GM23248 (cell line): ENCODE results near the gene C9orf43. TPM values are rescaled to one million over a fixed set of nuclear protein-coding genes. Genes with fewer than 3 reads are reported as not detected.

ENCODE experiments used
- DNase-seq: peaks from one replicate; pipeline ENCODE4 v3.0.0-alpha.2; 2015
- H2AFZ ChIP-seq: fragments of 200-600 bp; sonication (generic); 2 replicates; pipeline ENCODE4 v1.6.1; 2016; ENCODE audit warnings: antibody characterized with exemption
- H3F3A ChIP-seq: fragments of 200-600 bp; sonication (generic); 2 replicates; pipeline ENCODE4 v1.6.1; 2016; ENCODE audit warnings: mild to moderate bottlenecking, antibody characterized with exemption, mixed run types; ENCODE audit not compliant: insufficient read depth
- H3K27ac ChIP-seq: fragments of 200-600 bp; sonication (generic); 2 replicates; pipeline ENCODE4 v1.5.1; 2016; ENCODE audit warnings: mild to moderate bottlenecking
- H3K27me3 ChIP-seq: fragments of 200-600 bp; sonication (generic); replicated peaks from 2 replicates; pipeline ENCODE4 v1.6.1; 2016; ENCODE audit warnings: mild to moderate bottlenecking; ENCODE audit not compliant: insufficient read depth
- H3K36me3 ChIP-seq: fragments of 200-600 bp; sonication (generic); 2 replicates; pipeline ENCODE4 v1.6.1; 2016; ENCODE audit warnings: low read depth, mild to moderate bottlenecking
- H3K4me1 ChIP-seq: fragments of 200-600 bp; sonication (generic); 2 replicates; pipeline ENCODE4 v1.6.1; 2016; ENCODE audit warnings: mild to moderate bottlenecking; ENCODE audit not compliant: insufficient read depth
- H3K4me2 ChIP-seq: fragments of 200-600 bp; sonication (generic); one replicate; pipeline ENCODE4 v1.6.1; 2016; ENCODE audit warnings: mild to moderate bottlenecking; ENCODE audit not compliant: unreplicated experiment
- H3K4me3 ChIP-seq: fragments of 200-600 bp; sonication (generic); 2 replicates; pipeline ENCODE4 v1.5.1; 2016; ENCODE audit warnings: mild to moderate bottlenecking
- H3K79me2 ChIP-seq: fragments of 200-600 bp; sonication (generic); 2 replicates; pipeline ENCODE4 v1.6.1; 2016; ENCODE audit warnings: mild to moderate bottlenecking; ENCODE audit not compliant: insufficient read depth
- H3K9ac ChIP-seq: fragments of 200-600 bp; sonication (generic); 2 replicates; pipeline ENCODE4 v1.6.1; 2016; ENCODE audit warnings: mild to moderate bottlenecking
- H3K9me2 ChIP-seq: fragments of 200-600 bp; sonication (generic); 2 replicates; pipeline ENCODE4 v1.6.1; 2016; ENCODE audit warnings: mixed run types, mild to moderate bottlenecking, moderate library complexity; ENCODE audit not compliant: insufficient read depth
- H3K9me3 ChIP-seq: fragments of 200-600 bp; sonication (generic); one replicate; pipeline ENCODE4 v1.6.1; 2017; ENCODE audit warnings: low read depth
- H4K20me1 ChIP-seq: fragments of 200-600 bp; sonication (generic); 2 replicates; pipeline ENCODE4 v1.6.0; 2016; ENCODE audit not compliant: insufficient read depth
- EZH2 ChIP-seq: fragments of 200-600 bp; sonication (generic); IDR thresholded peaks from 2 replicates; pipeline ENCODE4 v1.6.1; 2018; ENCODE audit warnings: antibody characterized with exemption, mild to moderate bottlenecking; ENCODE audit not compliant: insufficient read depth, poor library complexity, severe bottlenecking
- EZH2phosphoT487 ChIP-seq: fragments of 200-600 bp; sonication (generic); IDR thresholded peaks from 2 replicates; pipeline ENCODE4 v1.6.1; 2018; ENCODE audit warnings: antibody characterized with exemption, moderate library complexity, mild to moderate bottlenecking, low read depth; ENCODE audit not compliant: insufficient read depth
- WGBS, 2 experiments: methylation state at CpG; one replicate each; pipeline ENCODE4 v1.1.6; 2015 to 2017; ENCODE audit warnings: low lambda C conversion rate in 2 of 2, low coverage in 1 of 2; ENCODE audit errors: missing lambda C conversion rate in 2 of 2; 5-methylcytosine and 5-hydroxymethylcytosine counted together
- in situ Hi-C: fragments of 300-500 bp; cut with MboI; formaldehyde crosslinking; loops from 2 replicates; pipeline ENCODE4 v1.15.0; 2020
- polyA plus RNA-seq: library from polyadenylated mRNA; unstranded; fragments of >200 nt; fragmentation: Nextera tagmentation; extraction: Ambion mirVana; gene quantifications from 2 replicates; pipeline ENCODE4 v1.2.1, GENCODE V29; 2016
- total RNA-seq: library from RNA; depleted of rRNA; stranded (reverse); fragments of >200 nt; shearing (Covaris generic); gene quantifications from 2 replicates; pipeline ENCODE4 v1.2.3, GENCODE V29; 2014

Gene C9orf43
- total and polyA plus RNA-seq, 2 experiments from 2014 or later: 0.59 to 0.76 TPM

- no peak overlapping the region for H3K9ac ChIP-seq
- H3K27me3 ChIP-seq: no peaks in the 10 kb centered on the region
- peaks cover 16% of the 10 kb centered on the region; the same call in 1 of the 2 replicates for H3F3A ChIP-seq
- no peak for DNase-seq
- no peak overlapping the region for H3K4me3 ChIP-seq
- no peak overlapping the region for H2AFZ ChIP-seq
- H3K79me2 ChIP-seq: peaks cover 13% of the 10 kb centered on the region
- H3K9me2 ChIP-seq: no peaks in the 10 kb centered on the region
- no peak for TF ChIP-seq EZH2
- no peak for TF ChIP-seq EZH2phosphoT487
- H3K36me3 ChIP-seq: no peaks in the 10 kb centered on the region
- peaks cover 10% of the 10 kb centered on the region for H3K4me1 ChIP-seq
- WGBS, 2 experiments: 95 to 97% methylated on average over 8 to 9 of the region's 9 CpGs
- no peaks in the 10 kb centered on the region for H3K9me3 ChIP-seq
- no peak overlapping the region for H3K27ac ChIP-seq
- H4K20me1 ChIP-seq: no peaks in the 10 kb centered on the region
- no peak overlapping the region for H3K4me2 ChIP-seq
- in situ Hi-C loops: no loop called here
Observed at GRCh38 chr9:113395000-113395861, 15.3 kb upstream of the C9orf43 start.

- Histone ChIP-seq H3K27me3 (no peaks in the 10 kb centered on the region), H3K4me1 (peaks cover 10% of the 10 kb centered on the region), H3K4me2 (no peak overlapping the region), H3K79me2 (peaks cover 20% of the 10 kb centered on the region), H4K20me1 (no peaks in the 10 kb centered on the region), H3K9me3 (no peaks in the 10 kb centered on the region), H3K9ac (no peak overlapping the region), H3F3A (peaks cover 20% of the 10 kb centered on the region; the same call in 1 of the 2 replicates), H3K4me3 (no peak overlapping the region), H2AFZ (no peak overlapping the region), H3K9me2 (no peaks in the 10 kb centered on the region), H3K36me3 (no peaks in the 10 kb centered on the region), H3K27ac (no peak overlapping the region)
- no peak for TF ChIP-seq EZH2phosphoT487
- no peak for TF ChIP-seq EZH2
- DNase-seq: no peak
- in situ Hi-C loops: no loop called here
- 90 to 96% methylated on average over 3 of the region's 3 CpGs for WGBS, 2 experiments
Observed at GRCh38 chr9:113397203-113397631, 13.3 kb upstream of the C9orf43 start.

- Histone ChIP-seq H3K9me3 (no peaks in the 10 kb centered on the region), H3K9ac (no peak overlapping the region), H3K27me3 (no peaks in the 10 kb centered on the region), H2AFZ (no peak overlapping the region), H3F3A (peaks cover 20% of the 10 kb centered on the region; the same call in 1 of the 2 replicates), H3K4me3 (no peak overlapping the region), H3K36me3 (no peaks in the 10 kb centered on the region), H3K4me2 (no peak overlapping the region), H3K9me2 (no peaks in the 10 kb centered on the region), H3K79me2 (peaks cover 20% of the 10 kb centered on the region), H3K4me1 (peaks cover 10% of the 10 kb centered on the region), H4K20me1 (no peaks in the 10 kb centered on the region), H3K27ac (no peak overlapping the region)
- in situ Hi-C loops: no loop called here
- 87 to 92% methylated on average over 5 of the region's 5 CpGs for WGBS, 2 experiments
- TF ChIP-seq EZH2 (no peak), EZH2phosphoT487 (no peak)
- DNase-seq: peak; percentile 8
Observed at GRCh38 chr9:113398796-113399195, 11.8 kb upstream of the C9orf43 start.

DNA sequence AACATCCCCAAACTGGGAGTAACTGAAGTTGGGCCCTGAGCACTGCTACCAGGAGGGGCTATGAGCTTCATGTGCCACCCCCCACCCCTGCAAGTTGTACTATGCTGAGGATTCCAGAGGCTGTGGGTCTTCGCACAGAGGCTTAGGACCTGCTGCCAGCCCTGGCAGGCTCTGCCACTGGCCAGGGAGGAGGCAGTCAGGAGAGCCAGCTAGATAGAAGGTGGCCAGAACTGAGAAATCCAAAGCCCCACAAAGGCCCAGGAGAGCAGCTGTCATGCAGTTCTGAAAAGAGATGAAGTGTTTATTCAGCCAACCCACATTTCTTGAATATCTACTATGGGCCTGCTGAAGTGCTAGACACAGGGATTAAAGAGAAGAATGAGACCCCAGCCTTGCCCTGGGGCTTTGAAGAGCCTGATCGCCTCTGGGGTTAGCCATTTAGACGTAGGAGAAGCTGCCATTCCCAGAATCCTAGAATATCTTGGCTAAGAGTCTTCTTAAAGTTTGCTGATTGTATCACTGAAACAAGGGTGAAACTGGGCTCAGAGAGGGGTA is 10.8 kb upstream of the C9orf43 start:
- Histone ChIP-seq H4K20me1 (no peaks in the 10 kb centered on the region), H3K27me3 (no peaks in the 10 kb centered on the region), H3K4me3 (no peak overlapping the region), H3K36me3 (no peaks in the 10 kb centered on the region), H3K79me2 (peaks cover 20% of the 10 kb centered on the region), H3K9me2 (no peaks in the 10 kb centered on the region), H3K27ac (no peak overlapping the region), H2AFZ (no peak overlapping the region), H3K9me3 (no peaks in the 10 kb centered on the region), H3F3A (peaks cover 20% of the 10 kb centered on the region; the same call in 1 of the 2 replicates), H3K4me1 (peaks cover 10% of the 10 kb centered on the region), H3K4me2 (peak overlapping the region; percentile 88), H3K9ac (no peak overlapping the region)
- 79 to 81% methylated on average over 3 of the region's 3 CpGs for WGBS, 2 experiments
- TF ChIP-seq EZH2phosphoT487 (no peak), EZH2 (no peak)
- in situ Hi-C loops: no loop called here
- no peak for DNase-seq
